Dedifferentiated amniotic fluid mesenchymal stem cell (primary cell): ENCODE measurements around the gene MAMDC2.
"Not testable (repeated sequence)": the region's sequence is repeated elsewhere in the genome, so short reads cannot be mapped to it uniquely, and the experiment has no call there.

Experiments
- DNase-seq: peaks from one replicate; pipeline ENCODE4 v3.0.0-alpha.2; 2016; ENCODE audit errors: extremely low spot score

Gene MAMDC2

DNA sequence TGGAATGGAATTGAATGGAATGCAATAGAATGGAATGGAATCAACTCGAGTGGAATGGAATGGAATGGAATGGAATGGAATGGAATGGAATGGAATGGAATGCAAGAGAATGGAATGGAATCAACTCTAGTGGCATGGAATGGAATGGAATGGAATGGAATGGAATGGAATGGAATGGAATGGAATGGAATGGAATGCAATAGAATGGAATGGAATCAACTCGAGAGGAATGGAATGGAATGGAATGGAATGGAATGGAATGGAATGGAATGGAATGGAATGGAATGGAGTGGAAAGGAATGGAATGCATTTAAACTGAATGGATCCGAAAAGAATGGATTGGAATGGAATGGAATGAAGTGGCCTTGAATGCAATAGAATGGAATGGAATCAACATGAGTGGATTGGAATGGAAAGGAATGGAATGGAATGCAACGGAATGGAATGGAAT lies 5.5 kb upstream of the MAMDC2 start:
- DNase-seq: not testable (repeated sequence)

DNA sequence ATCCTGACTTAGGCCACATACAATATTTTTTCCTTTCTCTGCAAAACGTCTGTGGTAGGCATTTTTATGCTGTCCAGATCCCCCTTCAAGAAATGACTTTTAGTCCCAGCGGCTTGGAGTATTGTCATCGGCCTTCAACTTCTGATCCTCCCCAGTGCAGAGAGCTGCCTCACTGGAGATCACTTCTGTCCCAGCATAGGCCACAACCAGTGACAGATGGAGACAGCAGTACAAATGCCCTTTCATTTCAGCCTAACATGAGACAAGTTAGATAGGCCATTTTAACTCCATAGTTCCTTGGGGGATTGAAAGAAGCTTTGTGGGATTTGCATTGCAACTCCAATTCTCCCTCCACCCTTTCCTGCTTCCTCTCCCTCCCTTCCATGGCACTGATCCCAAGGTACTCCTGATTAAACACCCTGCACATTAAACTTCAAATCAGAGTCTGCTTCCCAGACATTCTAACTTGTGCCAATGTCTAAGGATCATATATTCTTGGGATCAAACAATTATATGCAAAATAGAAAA lies 3.2 kb upstream of the MAMDC2 start:
- no peak for DNase-seq

DNA sequence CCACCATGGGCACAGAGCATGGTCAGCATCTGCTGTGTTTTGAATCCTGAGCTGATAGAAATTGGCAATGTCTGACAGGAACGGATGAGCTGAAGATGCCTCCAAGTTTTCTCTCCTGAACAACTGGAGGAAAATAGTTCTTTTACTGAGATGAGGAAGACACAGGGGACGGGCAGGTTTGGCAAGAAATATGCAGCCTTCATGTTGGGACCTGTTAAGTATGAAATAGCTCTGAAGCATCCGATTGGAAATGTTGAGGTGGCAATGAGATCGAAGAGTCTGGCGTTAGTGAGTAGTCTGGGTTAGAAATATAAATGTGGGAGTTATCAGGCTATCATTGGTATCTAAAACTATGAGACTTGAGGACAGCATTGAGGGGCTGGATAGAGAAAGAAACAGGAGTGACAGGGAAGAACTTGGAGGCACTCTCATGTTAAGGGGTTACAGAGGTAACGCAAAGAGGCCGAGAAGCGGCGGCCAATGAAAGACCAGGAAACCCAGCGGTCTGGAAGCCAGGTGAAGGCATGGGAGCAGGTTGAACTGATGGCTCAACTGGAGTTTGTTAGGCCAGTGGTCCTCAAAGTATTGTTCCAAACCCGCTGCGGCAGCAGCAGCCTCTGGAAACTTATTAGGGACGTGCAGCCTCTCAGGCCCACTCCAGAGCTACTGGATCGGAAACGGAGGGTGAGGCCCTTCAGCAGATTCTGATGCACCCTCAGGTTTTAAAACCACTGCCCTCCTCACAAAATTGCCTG lies 1.0 kb upstream of the MAMDC2 start:
- DNase-seq: no peak

DNA sequence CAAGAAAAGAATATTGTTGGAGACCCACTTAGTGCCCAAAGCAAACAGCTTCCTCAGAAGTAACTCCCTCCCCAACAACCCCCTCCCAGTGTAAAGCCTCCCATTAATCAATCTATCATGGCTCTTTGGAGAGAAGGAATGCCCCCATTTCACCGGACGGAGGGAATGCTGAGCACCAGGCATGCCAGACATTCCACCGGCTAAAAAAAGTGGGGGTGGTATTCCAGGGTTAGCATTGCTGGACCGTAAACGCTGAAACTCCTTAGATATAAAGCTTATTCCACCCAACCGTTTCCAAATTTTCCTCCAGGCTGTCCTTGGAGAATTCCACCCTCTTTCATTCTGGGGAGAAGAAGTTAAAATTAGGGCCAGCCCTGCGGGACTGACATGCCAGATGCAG lies 363 bp upstream of the MAMDC2 start:
- DNase-seq: no peak

DNA sequence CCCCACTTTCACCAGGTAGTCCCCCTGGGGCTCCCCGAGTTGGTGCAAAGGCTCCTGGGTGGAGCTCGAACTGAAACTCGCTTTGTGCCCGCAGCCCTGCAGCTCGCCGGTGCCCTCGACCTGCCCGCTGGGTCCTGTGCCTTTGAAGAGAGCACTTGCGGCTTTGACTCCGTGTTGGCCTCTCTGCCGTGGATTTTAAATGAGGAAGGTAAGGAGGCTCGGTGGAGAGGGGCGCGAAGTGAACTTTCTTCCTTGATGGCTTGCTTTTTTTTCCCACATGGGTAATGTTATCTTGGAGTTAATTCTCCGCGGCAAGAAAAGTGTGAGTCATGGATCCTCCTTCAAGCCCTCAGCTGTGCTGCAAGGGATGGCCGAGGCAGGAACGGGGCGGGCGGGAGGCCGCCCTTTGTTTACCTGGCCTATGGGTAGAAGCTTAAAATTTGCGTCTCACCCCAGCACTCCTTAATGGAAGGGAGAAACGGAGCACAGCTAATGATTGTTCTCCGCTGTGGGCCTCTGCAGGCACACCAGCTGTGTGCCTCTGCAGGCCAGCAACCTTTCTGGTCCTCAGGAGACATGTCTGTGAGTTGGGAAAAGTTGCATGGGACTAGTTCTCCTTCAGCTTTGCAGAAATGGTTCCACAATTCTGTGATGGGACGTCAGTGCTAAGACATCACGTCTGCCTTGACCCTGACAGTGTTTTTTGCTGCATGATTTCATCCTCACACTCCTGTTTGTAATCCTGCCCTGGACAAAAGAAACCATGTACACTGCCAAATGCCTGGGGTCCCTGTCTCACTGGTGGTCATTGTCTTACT lies 1.1 kb downstream of the MAMDC2 start:
- DNase-seq: peak; percentile 24

DNA sequence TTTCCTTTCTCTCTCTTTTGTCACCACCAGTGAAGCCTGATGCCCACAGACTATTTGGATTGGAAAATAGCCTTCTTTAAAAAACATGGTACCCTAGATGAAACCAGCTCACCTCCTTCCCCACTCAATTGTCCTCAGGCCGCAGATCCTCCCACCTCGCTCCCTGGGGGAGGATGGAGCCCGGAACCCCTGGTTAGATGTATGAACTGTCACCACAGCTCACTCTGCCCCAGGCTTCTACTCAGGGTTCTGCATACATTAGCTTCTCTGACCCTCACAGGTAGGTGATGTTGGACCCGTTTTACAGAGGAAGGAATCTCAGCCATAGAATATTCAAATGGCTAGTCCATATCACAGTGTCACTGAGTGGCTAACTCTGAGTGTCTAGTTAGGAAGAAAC lies 1.8 kb downstream of the MAMDC2 start:
- DNase-seq: no peak

DNA sequence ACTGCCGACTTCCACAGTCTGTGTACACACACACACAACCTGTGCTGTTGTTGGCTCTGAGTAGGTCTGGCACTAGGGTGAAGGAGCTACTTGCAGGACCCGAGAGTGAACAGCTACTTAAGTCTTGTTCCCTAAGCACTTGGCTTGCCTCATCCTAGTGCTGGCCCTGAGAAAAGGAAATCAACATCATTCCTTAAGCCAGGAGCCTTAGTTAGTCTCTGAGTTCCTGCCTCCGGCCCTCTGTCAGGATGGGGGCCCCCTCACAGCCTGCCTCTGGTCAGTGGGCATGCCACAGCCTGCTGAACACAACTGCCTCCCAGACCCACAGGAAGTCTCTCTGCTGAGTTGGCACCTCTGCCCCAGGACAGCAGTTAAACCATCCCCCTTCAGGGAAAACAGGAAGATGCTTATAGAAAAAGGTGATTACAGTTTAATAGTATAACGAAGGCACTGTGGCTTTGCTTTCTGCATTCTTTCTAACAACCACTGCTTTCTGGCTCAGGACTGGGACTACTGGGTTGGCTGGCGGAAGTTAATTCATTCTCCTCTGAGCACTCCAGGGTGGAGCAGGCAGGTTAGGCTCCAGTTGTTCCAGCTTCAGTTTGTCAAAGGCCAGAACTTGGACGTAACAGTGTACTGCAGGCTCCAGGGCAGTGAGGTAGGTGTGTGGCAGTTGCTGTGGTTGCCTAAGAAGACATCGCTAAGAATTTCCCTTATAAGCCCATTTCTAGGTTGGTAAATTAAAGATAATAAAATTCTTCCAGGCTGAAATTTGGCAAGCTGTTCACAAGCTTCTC lies 2.8 kb downstream of the MAMDC2 start:
- no peak for DNase-seq

DNA sequence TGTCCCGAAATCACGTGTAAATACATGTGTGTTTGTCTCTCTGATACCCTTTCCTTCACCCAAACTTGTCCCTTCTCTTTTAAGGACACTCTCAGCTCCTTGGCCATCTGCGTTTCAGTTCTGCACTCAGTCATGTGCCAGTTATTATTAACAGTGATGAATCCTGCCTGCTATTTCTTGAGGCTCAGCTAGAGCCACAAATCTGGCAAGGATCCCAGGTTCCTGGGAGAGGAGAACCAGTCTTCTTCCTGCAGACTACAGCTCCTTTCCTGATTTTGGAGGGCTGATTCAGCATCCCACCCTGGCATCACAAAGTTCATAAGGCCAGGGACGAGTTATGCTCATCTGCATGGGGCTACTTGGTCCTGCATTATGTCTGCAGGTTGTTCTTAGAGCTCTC lies 5.6 kb downstream of the MAMDC2 start:
- peak; percentile 59 for DNase-seq

DNA sequence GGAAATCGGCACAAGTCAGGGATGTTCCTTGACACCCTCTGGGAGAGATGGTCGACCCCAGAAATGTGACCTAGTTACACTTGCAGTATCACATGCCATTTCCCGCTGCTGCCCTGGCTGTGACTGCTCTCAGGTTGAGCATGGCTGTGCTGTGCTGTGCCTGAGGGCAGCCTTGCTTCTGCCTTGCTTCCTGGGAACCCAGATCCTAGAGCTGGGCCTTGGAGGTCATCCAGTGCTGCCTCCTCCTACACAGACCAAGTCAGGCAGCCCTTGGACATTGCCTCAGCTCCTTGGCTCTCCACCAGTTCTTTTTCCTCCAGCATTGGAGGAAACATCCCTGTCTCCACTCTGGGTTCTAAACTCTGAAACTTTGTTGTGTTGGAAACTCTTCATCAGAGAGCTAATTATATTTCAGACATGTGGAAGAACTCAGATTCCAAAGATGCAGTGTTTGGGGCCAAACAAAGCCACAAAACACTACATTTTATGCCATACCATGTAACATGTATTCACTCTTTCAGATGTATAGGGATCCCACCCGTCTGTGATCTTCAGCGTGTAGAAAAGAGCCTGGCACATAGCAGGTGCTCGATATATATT lies 6.1 kb downstream of the MAMDC2 start:
- DNase-seq: peak; percentile 51

DNA sequence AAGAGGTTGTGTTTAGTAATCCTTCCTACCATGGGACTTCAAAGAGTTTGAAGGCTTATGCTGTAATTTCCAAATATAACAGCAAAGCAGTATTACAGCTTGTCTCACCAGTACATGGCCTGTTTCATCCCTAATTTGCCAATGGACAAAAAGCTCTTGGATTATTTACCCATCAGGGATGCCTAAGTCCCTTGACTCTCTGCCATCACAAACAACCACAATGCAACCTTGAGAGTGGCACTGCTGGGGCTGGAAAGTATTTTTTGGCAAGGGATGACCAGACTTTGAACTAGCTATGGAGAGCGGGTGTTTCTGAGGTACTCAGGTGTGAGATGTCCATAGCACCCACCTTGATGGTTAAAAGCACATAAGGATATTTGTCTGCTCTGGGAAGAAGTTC lies 9.1 kb downstream of the MAMDC2 start:
- DNase-seq: no peak

DNA sequence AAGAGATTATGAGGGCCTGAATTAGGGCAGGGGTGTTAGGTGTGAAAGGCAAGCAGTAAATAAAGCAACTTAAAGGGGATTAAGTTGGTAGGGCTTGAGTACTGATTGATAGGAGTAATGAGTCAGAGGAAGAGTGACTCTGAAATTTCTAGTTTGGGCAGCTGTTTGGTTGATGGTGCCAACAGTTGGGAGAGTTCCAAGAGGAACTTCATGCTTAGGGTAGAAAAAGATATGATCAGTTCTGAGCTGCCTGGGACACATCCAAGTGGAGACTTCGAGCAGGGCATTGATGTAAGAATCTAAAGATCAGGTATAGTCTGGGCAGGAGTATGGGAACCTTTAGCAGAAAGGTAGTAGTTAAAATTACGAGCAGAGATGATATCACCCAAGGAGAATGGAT lies 10.2 kb downstream of the MAMDC2 start:
- no peak for DNase-seq

DNA sequence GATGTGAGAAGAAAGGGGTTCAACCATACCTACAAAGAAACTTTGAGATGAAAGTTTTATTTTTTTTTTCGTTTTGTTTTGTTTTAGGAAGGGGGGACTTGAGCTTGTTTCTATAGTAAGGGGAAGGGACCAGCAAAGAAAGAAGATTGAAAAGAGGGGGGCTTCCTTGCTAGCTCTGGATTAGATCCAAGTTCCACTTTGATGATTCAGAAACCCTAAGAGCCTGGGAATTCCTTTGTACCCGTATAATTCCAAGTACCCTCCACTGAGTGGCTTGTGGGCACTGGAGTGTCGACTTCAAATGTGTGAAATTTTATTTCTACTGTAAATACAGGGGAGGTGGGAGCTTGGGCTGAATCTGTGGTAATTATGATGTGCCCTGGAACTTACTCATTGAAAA lies 10.9 kb downstream of the MAMDC2 start:
- no peak for DNase-seq

DNA sequence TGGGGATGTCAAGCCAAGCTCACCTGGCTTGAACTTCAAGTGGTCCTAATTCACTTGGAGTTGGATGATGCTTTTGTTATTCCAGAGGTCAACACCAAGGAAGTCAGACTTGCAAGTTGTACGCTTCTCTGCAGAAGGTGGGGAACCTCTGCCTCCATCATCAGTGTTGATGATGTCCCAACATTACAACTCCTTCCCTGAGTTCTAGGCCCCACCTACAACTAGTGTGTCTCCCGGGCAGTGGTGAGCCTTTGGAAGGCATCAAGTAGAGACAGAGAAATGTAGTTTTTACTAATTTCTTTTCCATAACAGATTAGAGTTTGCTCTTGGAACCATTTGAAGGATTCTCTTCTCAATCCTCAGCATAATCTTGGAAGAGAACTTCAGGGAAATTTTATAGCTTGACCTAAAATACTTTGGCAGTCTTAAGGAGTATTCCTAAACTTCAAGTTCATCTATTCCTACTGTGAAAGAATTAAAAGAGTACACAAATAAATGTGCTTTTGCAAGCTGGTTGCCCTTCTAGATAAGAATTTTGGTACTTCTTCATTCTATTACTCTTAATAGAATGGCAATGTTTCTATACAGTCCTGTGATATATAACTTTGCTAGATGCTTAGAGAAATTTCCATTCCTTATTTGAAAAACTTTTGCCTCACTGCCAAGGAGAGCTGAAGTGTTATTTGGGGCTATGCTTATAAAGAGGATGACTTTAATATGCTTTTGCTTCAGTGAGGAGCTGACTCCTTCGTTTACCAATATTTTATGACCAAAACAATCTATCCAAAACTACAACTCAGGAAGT lies 12.0 kb downstream of the MAMDC2 start:
- DNase-seq: no peak

DNA sequence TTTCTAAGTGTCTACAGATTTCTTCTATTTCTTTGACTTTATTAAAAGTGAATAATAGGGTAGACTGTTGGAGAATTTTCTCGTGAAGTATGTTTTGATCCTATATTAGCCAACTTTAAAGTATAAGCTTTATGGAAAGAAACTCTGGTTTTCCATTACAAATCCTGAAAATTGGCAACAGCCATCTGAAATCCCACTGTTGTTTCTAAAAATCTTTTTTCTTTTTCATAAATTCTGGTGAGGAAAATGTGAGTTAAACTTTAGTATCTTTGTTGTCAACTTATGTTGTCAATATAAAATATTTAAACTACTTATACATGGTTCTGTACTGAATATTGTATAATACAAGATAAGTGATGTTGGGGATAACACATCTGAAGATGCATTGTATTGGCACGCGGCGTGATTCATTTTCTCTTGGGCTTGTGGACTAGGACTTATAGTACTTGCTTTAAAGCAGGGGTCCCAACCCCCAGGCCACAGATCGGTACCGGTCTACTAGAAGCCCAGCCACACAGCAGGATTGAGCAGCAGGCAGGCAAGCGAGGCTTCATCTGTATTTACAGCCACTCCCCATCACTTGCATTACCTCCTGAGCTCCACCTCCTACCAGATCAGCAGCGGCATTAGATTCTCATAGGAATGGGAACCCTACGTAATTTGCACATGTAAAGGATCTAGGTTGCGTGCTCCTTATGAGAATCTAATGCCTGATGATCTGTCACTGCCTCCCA lies 12.7 kb downstream of the MAMDC2 start:
- no peak for DNase-seq

DNA sequence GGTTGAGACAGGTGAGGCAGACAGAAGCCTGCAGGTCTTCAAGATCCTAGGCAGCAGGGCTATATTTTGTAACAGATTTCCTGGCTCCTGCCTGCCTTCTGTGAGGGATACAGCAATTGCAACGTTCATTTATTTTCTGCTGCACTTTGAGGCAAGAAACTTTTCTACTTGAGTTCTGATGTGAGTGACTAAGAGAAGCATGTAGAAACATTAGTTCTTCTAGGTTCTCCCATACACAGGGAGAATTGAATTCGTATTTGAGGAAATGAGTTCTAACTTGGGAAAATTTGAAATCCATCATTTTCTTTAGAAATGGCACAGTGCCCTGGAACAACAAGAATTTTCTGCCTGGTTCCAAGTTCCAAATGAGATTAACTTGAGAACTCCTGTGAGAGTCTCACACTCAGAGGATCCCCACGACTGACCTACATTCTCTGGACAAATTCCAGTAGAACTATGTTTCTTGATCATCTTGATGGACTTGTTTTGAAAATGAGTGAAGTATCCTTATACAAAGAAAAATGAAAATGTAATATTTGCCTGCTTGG lies 15.0 kb downstream of the MAMDC2 start:
- DNase-seq: no peak

DNA sequence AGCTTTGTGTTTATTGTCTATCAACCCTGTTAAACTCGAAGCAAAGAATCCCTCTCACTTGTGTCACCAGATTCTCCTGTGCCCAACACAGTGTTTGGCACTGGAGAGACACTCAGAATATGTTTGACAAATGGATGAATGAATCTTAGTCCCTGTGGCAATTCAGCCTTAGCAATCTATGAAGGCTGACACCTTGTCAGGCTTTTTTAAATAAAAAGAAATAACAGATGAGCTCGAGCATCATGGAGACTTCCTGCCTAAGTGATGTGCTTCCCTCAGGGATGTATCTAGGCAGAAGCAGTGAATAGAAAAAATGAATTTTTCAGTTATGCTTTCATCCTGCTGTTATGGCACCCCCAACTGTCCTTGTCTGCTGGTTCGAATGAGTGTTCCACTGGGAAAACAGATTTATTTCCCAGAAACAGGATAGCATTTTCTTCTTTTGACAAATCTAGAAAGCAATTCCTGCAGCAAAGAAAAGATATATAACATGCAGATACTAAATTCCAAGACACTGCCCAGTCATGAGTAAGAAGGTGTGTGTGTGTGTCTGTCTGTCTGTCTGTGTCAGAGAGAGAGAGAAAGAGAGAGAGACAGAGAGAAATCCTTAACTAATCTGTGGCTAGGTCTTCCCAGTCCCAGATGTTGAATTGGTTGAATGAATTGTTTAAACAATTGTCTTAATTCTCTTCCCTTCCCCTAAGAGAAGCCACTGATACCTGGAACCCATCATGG lies 16.7 kb downstream of the MAMDC2 start:
- DNase-seq: no peak

DNA sequence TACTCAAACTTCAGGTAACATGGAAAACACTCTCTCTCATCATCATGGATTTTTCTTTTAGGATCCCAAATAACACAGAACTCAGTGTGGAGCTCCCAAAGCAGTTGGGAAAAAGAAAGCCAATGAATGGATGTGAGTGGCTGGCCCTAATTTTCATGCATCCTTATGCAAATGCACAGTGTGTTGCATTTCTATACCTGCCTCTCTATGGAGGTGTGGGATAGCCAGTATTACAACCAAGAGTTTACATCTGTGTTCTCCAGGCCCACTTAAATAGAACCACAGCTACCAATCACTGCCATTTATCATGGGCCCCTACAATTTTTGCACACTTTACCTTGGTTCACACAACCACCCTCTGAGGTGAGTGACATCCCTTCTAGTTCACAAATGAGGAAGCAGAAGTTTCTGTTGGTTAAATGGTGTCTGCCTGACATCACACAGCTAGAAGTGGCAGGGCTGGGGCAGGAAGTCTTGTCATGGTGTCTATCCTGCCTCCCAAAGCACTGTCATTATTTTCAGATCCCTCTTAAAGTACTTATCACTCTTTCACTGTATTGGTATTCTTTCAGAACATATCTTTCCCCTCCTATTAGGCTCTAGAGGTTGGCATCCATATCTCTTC lies 17.3 kb downstream of the MAMDC2 start:
- DNase-seq: no peak

DNA sequence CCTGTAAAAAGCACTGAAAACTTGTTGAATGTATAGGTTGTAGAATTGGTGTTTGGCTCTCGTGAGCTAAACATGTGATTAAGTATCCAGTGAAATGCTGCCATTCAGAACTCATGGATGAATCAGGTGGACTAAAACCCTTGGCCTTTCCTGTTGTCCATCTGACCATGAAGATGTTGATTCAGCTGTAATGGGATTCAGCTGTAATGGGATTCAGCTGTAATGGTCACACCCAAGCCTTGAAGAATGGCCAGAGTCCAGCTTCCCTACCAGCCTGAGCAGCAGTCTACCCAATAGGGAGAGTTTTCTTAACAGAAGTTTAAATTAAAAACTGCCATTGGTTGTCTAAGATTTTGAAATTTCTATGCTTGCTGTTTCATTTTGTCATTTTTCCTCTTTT lies 18.1 kb downstream of the MAMDC2 start:
- DNase-seq: no peak

DNA sequence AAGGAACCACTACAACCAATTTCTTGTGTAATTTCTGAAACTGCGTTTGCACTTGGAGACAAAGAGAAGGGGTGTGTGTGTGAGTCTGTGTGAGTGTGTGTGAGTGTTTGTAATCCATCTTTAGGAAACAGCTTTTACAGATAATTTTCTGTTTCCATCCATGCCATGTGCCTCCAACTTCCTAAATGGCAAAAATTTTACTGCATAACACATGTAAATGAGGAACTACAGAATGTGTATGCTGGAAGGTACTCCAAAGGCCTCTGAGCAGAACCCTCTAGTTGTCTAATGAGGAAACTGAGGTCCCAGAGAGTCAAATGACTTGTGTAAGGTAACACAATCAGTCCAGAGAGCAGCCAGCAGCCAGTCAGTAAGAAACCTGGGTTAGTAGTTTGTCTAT lies 20.8 kb downstream of the MAMDC2 start:
- DNase-seq: no peak
